SK-N-SH (cell line): ENCODE measurements around the gene LCNL1. TPM values are rescaled to one million over a fixed set of nuclear protein-coding genes. Genes with fewer than 3 reads are reported as not detected.

Experiments used
- CTCF ChIA-PET: fragments of 300-600, 350-600 bp; formaldehyde crosslinking; extraction: SDS; loops from one replicate; lab custom pipeline; 2021; lab: Yijun Ruan, JAX
- POLR2A ChIA-PET: fragments of 350-600 bp; sonication (Branson Sonifier 250); formaldehyde crosslinking; extraction: SDS; loops from one replicate; lab custom pipeline; 2020; ENCODE audit warnings: antibody characterized with exemption, inconsistent platforms; lab: Yijun Ruan, JAX
- DNase-seq: peaks from one replicate; pipeline ENCODE4 v3.0.0; 2012
- H2AFZ ChIP-seq: fragments of 200-600 bp; sonication (generic); 2 replicates; pipeline ENCODE4 v1.8.1; 2016; ENCODE audit warnings: antibody characterized with exemption, mild to moderate bottlenecking, low read depth
- H3F3A ChIP-seq: fragments of 200-600 bp; sonication (generic); replicated peaks from 2 replicates; pipeline ENCODE3; 2016; ENCODE audit warnings: antibody characterized with exemption, mild to moderate bottlenecking; ENCODE audit not compliant: insufficient read depth
- H3K27ac ChIP-seq, 2 experiments: fragments of 200-500 bp in 1 of 2; fragments of 200-600 bp in 1 of 2; sonication (Bioruptor generic) in 1 of 2; sonication (generic), shearing (Covaris generic) in 1 of 2; 2 replicates each; pipeline versions ENCODE4 v1.5.1 to v1.6.1; 2014 to 2016; ENCODE audit warnings: low read depth in 2 of 2, inconsistent platforms in 1 of 2, low read length in 1 of 2, mild to moderate bottlenecking in 1 of 2, mixed read lengths in 1 of 2
- H3K27me3 ChIP-seq: fragments of 200-600 bp; sonication (generic), shearing (Covaris generic); 2 replicates; pipeline ENCODE4 v1.6.1; 2016; ENCODE audit warnings: mixed run types; ENCODE audit not compliant: insufficient read depth
- H3K36me3 ChIP-seq, 2 experiments: fragments of 200-500 bp in 1 of 2; fragments of 200-600 bp in 1 of 2; sonication (Bioruptor generic) in 1 of 2; sonication (generic) in 1 of 2; replicated peaks in 1 of 2; 2 replicates each; pipeline versions ENCODE3 to v1.5.1; 2014 to 2016; ENCODE audit warnings: low read length in 1 of 2, mild to moderate bottlenecking in 1 of 2; ENCODE audit not compliant: insufficient read depth in 2 of 2, control insufficient read depth in 1 of 2
- H3K4me1 ChIP-seq, 2 experiments: fragments of 200-500 bp in 1 of 2; fragments of 200-600 bp in 1 of 2; sonication (Bioruptor generic) in 1 of 2; sonication (generic), shearing (Covaris generic) in 1 of 2; 2 replicates each; pipeline versions ENCODE4 v1.5.1 to v1.6.1; 2014 to 2016; ENCODE audit warnings: low read depth in 1 of 2, low read length in 1 of 2, mixed run types in 1 of 2; ENCODE audit not compliant: insufficient read depth in 2 of 2, control insufficient read depth in 1 of 2
- H3K4me2 ChIP-seq: fragments of 200-600 bp; sonication (generic), shearing (Covaris generic); 2 replicates; pipeline ENCODE4 v1.6.1; 2017; ENCODE audit warnings: mixed run types
- H3K4me3 ChIP-seq, 2 experiments: fragments of 200-500 bp in 1 of 2; fragments of 200-600 bp in 1 of 2; sonication (Bioruptor generic) in 1 of 2; sonication (generic), shearing (Covaris generic) in 1 of 2; 2 replicates each; pipeline versions ENCODE4 v1.5.1 to v1.8.1; 2014 to 2016; ENCODE audit warnings: low read depth in 2 of 2, inconsistent platforms in 1 of 2, low read length in 1 of 2, mild to moderate bottlenecking in 1 of 2, mixed read lengths in 1 of 2, moderate library complexity in 1 of 2
- H3K79me2 ChIP-seq: fragments of 200-600 bp; sonication (generic); 2 replicates; pipeline ENCODE4 v1.8.1; 2017; ENCODE audit warnings: mild to moderate bottlenecking; ENCODE audit not compliant: insufficient read depth
- H3K9ac ChIP-seq: fragments of 200-600 bp; sonication (generic); 2 replicates; pipeline ENCODE4 v1.6.1; 2017; ENCODE audit warnings: mixed run types
- H3K9me2 ChIP-seq: fragments of 200-600 bp; sonication (generic); 2 replicates; pipeline ENCODE4 v1.6.1; 2017; ENCODE audit warnings: mixed run types
- H3K9me3 ChIP-seq: fragments of 200-600 bp; sonication (generic); 2 replicates; pipeline ENCODE4 v1.6.1; 2017; ENCODE audit warnings: mixed run types, mild to moderate bottlenecking, moderate library complexity
- H4K20me1 ChIP-seq: fragments of 200-600 bp; sonication (generic); 2 replicates; pipeline ENCODE4 v1.6.1; 2017; ENCODE audit warnings: mild to moderate bottlenecking, mixed run types; ENCODE audit not compliant: insufficient read depth
- FOXM1 ChIP-seq: IDR thresholded peaks from 2 replicates; pipeline ENCODE4 v1.4.0; 2012; ENCODE audit warnings: low read depth, mild to moderate bottlenecking
- GABPA ChIP-seq: IDR thresholded peaks from 2 replicates; pipeline ENCODE4 v1.4.0; 2012; ENCODE audit warnings: low read depth, mild to moderate bottlenecking
- MEF2A ChIP-seq: IDR thresholded peaks from 2 replicates; pipeline ENCODE4 v1.4.0; 2012; ENCODE audit warnings: low read depth, borderline replicate concordance
- POLR2AphosphoS5 ChIP-seq: IDR thresholded peaks from 2 replicates; pipeline ENCODE4 v1.6.1; 2012; ENCODE audit warnings: low read depth, low read length
- TAF1 ChIP-seq: IDR thresholded peaks from 2 replicates; pipeline ENCODE4 v1.6.1; 2012; ENCODE audit warnings: low read depth, mild to moderate bottlenecking, low read length, moderate library complexity, borderline replicate concordance
- YY1 ChIP-seq: IDR thresholded peaks from 2 replicates; pipeline ENCODE4 v1.4.0; 2012; ENCODE audit warnings: low read depth, mild to moderate bottlenecking
- WGBS: methylation state at CpG from one replicate; pipeline ENCODE4 v1.1.6; 2017; ENCODE audit warnings: low lambda C conversion rate; 5-methylcytosine and 5-hydroxymethylcytosine counted together
- polyA plus RNA-seq, 3 experiments: library from polyadenylated mRNA; depleted of rRNA; stranded (reverse); fragments of >200 nt; gene quantifications; 2 replicates each; pipeline ENCODE4 v1.2.3, GENCODE V29; 2012
- TF ChIP-seq, protein P1 (sequence below): fragments of 150-350 bp; IDR thresholded peaks from 2 replicates; pipeline ENCODE4 v1.6.1; 2016; ENCODE audit warnings: mild to moderate bottlenecking, low read depth, low read length
- TF ChIP-seq, protein P2 (sequence below): IDR thresholded peaks from 2 replicates; pipeline ENCODE4 v1.4.0; 2012; ENCODE audit warnings: low read depth, borderline replicate concordance
- TF ChIP-seq, protein P3 (sequence below): IDR thresholded peaks from 2 replicates; pipeline ENCODE4 v1.4.0; 2012; ENCODE audit warnings: low read depth, borderline replicate concordance
- TF ChIP-seq, protein P4 (sequence below): fragments of 200-600 bp; sonication (generic); IDR thresholded peaks from 2 replicates; pipeline ENCODE4 v1.6.1; 2017; ENCODE audit warnings: antibody characterized with exemption, mild to moderate bottlenecking, moderate library complexity

LCNL1 gene
- polyA plus RNA-seq, 1 of the 3 experiments (the other 2 are of a cell fraction), result not detected

DNA sequence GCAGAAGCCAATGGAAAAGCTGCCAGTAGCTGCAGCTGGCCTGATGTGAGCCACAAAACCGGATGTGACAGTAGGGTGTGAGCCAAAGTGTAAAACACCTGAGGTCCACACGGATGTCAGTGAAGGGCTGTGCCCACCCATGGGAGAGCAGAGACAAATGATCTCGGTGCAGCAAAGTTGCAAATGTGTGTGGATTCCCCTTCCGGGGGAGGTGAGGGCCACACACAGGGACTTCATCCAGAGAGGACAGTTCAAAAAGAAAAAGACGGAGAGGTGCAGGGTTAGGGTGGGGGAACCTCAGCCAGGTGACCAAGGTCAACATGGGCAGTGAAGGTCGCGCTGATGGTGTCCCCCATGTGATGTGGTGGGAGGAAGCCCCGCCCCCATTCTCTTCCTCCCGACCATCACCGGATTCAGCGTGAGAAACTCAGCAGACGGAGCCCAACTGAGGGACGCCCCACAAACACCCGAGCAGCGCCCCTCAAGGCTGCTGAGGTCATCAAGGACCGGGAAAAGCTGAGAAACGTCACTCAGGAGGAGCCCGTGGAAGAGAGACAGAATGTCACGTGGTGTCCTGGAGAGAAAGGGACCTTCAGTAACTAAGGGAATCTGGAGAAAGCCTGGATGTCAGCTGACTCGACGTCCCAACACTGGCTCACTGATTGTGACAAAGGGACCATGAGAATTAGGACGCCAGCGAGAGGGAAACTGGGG, 16.9 kb upstream of the LCNL1 start:
- Histone ChIP-seq H3K27me3 (no peaks in the 10 kb centered on the region), H3K27ac (no peak overlapping the region), H3K36me3 (no peaks in the 10 kb centered on the region), H3K9me2 (no peaks in the 10 kb centered on the region), H3K9me3 (no peaks in the 10 kb centered on the region), H3K4me3 (no peak overlapping the region), H4K20me1 (no peaks in the 10 kb centered on the region), H2AFZ (no peak overlapping the region), H3F3A (no peaks in the 10 kb centered on the region), H3K9ac (no peak overlapping the region), H3K79me2 (no peaks in the 10 kb centered on the region), H3K4me1 (peaks cover 0 to 7% of the 10 kb centered on the region in 2 experiments; a peak in 1 of 4 replicates), H3K4me2 (no peak overlapping the region)
- ChIA-PET CTCF (interaction anchor here (1.3 kb wide), 2 partner anchors 11 to 60 kb away, joined by 3 read pairs; partner anchors contain the start of gene PTGDS), POLR2A (no interaction called here)
- 52% methylated on average over 20 of the region's 23 CpGs for WGBS
- no peak for DNase-seq
- TF ChIP-seq, protein P1, sequence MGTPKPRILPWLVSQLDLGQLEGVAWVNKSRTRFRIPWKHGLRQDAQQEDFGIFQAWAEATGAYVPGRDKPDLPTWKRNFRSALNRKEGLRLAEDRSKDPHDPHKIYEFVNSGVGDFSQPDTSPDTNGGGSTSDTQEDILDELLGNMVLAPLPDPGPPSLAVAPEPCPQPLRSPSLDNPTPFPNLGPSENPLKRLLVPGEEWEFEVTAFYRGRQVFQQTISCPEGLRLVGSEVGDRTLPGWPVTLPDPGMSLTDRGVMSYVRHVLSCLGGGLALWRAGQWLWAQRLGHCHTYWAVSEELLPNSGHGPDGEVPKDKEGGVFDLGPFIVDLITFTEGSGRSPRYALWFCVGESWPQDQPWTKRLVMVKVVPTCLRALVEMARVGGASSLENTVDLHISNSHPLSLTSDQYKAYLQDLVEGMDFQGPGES, result no peak
- TF ChIP-seq, protein P2, sequence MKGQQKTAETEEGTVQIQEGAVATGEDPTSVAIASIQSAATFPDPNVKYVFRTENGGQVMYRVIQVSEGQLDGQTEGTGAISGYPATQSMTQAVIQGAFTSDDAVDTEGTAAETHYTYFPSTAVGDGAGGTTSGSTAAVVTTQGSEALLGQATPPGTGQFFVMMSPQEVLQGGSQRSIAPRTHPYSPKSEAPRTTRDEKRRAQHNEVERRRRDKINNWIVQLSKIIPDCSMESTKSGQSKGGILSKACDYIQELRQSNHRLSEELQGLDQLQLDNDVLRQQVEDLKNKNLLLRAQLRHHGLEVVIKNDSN, result peak; percentile 27; the same call in 1 of the 2 replicates

DNA sequence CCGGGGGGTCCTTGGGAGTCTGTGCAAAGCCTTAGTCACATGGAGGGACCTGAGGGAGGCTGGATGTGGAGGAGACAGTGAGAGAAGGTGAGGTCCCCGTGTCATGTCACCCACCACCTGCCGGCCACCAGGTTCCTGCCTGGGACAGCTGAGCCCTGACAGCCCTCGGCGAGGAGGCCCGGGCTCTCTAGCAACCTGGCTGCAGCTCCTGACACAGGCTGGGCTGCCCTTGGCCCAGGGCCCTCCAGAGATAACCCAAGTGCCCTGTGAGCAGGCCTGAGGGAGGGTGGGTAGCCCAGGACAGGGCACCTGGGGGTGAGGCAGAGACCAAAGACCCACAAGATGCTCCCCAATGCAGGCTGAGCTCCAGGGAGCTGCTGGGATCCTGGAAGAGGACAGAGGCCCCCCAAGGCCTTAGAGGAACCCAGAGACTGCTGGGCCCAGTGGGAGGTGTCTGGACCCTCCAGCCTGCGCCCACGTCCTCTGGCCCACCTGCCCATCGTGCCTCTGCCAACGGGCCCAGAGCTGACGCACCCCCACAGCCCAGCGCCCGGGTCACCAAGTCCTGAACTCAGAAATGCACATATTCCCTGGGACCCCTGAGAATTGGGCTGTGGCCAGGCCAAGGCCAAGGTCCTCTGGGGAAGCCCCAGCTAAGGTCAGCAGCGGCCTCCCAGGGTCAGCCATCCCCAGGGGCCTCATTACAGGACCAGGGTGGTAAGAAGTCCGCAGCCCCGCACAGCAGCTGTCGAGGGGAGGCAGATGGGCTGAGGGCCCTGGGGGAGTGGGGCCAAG, 14.3 kb upstream of the LCNL1 start:
- Histone ChIP-seq H3F3A (no peaks in the 10 kb centered on the region), H3K79me2 (no peaks in the 10 kb centered on the region), H3K9me2 (no peaks in the 10 kb centered on the region), H3K27me3 (no peaks in the 10 kb centered on the region), H3K27ac (no peak overlapping the region), H3K9me3 (no peaks in the 10 kb centered on the region), H3K4me1 (peaks cover 0 to 2% of the 10 kb centered on the region in 2 experiments; a peak in 1 of 4 replicates), H2AFZ (no peak overlapping the region), H3K9ac (no peak overlapping the region), H3K4me3 (no peak overlapping the region), H4K20me1 (no peaks in the 10 kb centered on the region), H3K4me2 (no peak overlapping the region), H3K36me3 (no peaks in the 10 kb centered on the region)
- POLR2A ChIA-PET, result no interaction called here
- WGBS, result 91% methylated on average over 7 of the region's 17 CpGs
- DNase-seq, result no peak
- CTCF ChIA-PET, result interaction anchor here (1.1 to 1.8 kb wide), 3 partner anchors 21 to 67 kb away, joined by 3 to 4 read pairs (median 3); no protein-coding TSS in a partner anchor
- TF ChIP-seq FOXM1 (no peak), MEF2A (no peak), POLR2AphosphoS5 (no peak), GABPA (no peak), TAF1 (no peak), YY1 (no peak)
- TF ChIP-seq, protein P3, sequence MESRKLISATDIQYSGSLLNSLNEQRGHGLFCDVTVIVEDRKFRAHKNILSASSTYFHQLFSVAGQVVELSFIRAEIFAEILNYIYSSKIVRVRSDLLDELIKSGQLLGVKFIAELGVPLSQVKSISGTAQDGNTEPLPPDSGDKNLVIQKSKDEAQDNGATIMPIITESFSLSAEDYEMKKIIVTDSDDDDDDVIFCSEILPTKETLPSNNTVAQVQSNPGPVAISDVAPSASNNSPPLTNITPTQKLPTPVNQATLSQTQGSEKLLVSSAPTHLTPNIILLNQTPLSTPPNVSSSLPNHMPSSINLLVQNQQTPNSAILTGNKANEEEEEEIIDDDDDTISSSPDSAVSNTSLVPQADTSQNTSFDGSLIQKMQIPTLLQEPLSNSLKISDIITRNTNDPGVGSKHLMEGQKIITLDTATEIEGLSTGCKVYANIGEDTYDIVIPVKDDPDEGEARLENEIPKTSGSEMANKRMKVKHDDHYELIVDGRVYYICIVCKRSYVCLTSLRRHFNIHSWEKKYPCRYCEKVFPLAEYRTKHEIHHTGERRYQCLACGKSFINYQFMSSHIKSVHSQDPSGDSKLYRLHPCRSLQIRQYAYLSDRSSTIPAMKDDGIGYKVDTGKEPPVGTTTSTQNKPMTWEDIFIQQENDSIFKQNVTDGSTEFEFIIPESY, result no peak
- TF ChIP-seq, protein P4, sequence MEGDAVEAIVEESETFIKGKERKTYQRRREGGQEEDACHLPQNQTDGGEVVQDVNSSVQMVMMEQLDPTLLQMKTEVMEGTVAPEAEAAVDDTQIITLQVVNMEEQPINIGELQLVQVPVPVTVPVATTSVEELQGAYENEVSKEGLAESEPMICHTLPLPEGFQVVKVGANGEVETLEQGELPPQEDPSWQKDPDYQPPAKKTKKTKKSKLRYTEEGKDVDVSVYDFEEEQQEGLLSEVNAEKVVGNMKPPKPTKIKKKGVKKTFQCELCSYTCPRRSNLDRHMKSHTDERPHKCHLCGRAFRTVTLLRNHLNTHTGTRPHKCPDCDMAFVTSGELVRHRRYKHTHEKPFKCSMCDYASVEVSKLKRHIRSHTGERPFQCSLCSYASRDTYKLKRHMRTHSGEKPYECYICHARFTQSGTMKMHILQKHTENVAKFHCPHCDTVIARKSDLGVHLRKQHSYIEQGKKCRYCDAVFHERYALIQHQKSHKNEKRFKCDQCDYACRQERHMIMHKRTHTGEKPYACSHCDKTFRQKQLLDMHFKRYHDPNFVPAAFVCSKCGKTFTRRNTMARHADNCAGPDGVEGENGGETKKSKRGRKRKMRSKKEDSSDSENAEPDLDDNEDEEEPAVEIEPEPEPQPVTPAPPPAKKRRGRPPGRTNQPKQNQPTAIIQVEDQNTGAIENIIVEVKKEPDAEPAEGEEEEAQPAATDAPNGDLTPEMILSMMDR, result no peak
